HG03139 (cell line): ENCODE data around the gene CHST6.
"Not testable (repeated sequence)": the region's sequence is repeated elsewhere in the genome, so short reads cannot be mapped to it uniquely, and the experiment has no call there.

ENCODE experiments used
- ATAC-seq: cut with Tn5 transposase; IDR thresholded peaks from one replicate; pipeline ENCODE4 v1.9.1; 2021; ENCODE audit not compliant: unreplicated experiment

The CHST6 gene

GRCh38 chr16:75503801-75504200 is 8.6 kb upstream of the CHST6 start:
- ATAC-seq: no peak

- no peak for ATAC-seq
Observed at GRCh38 chr16:75502916-75503605, 7.8 kb upstream of the CHST6 start.

- ATAC-seq: not testable (repeated sequence)
Observed at GRCh38 chr16:75501820-75502219, 6.6 kb upstream of the CHST6 start.

GRCh38 chr16:75501359-75501758 is 6.1 kb upstream of the CHST6 start:
- no peak for ATAC-seq

GRCh38 chr16:75498605-75499322 is 3.5 kb upstream of the CHST6 start:
- not testable (repeated sequence) for ATAC-seq

- no peak for ATAC-seq
Observed at GRCh38 chr16:75497558-75497957, 2.3 kb upstream of the CHST6 start.

- no peak for ATAC-seq
Observed at GRCh38 chr16:75494661-75495075, 573 bp downstream of the CHST6 start.

GRCh38 chr16:75494184-75494583 is 1.1 kb downstream of the CHST6 start:
- no peak for ATAC-seq

- ATAC-seq: no peak
Observed at GRCh38 chr16:75491876-75492275, 3.4 kb downstream of the CHST6 start.

- ATAC-seq: no peak
Observed at GRCh38 chr16:75488322-75488721, 6.9 kb downstream of the CHST6 start.

GRCh38 chr16:75486676-75487313 is 8.4 kb downstream of the CHST6 start:
- ATAC-seq: no peak

GRCh38 chr16:75486014-75486675 is 9.1 kb downstream of the CHST6 start:
- no peak for ATAC-seq

GRCh38 chr16:75485230-75486013 is 9.8 kb downstream of the CHST6 start:
- no peak for ATAC-seq

GRCh38 chr16:75483222-75483621 is 12.0 kb downstream of the CHST6 start:
- no peak for ATAC-seq

- no peak for ATAC-seq
Observed at GRCh38 chr16:75482434-75483205, 12.6 kb downstream of the CHST6 start.

GRCh38 chr16:75481475-75481874 is 13.8 kb downstream of the CHST6 start:
- ATAC-seq: no peak

- no peak for ATAC-seq
Observed at GRCh38 chr16:75479421-75479990, 15.7 kb downstream of the CHST6 start.

GRCh38 chr16:75478480-75479345 is 16.5 kb downstream of the CHST6 start:
- ATAC-seq: no peak
